Measurements from ENCODE around the gene KMT2B.

Gene KMT2B

DNA sequence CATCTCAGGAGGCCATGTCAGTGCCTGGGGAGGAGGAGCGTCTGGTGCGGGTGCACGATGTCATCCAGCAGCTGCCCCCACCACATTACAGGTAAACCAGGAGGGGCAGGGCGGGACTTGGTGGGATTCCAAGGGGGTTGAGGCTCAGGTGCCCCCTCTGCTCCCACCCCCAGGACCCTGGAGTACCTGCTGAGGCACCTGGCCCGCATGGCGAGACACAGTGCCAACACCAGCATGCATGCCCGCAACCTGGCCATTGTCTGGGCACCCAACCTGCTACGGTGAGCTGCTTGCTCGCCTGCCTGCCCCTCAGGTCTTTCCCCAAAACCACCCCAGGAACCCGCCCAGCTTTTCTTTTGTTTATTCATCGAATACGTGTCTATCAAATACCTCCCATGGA lies 64.8 kb downstream of the KMT2B start:
- TF ChIP-seq SPI1 (IDR thresholded peaks at IDR 0.05; ENCODE audit: low read depth, low read length) (no peak), POLR2A (IDR thresholded peaks at IDR 0.05; ENCODE audit: low read depth, low read length) (no peak), PAX5 (IDR thresholded peaks at IDR 0.05; ENCODE audit: insufficient read depth, low read length, severe bottlenecking) (no peak), POLR2AphosphoS5 (IDR thresholded peaks at IDR 0.05; ENCODE audit: low read depth, low read length) (no peak), TAF1 (IDR thresholded peaks at IDR 0.05; ENCODE audit: low read depth, low read length) (no peak), POU2F2 (IDR thresholded peaks at IDR 0.05; ENCODE audit: low read depth, low read length) (no peak)
- DNase-seq (ENCODE audit: insufficient read length, low spot score) (no peak), FAIRE-seq (no peak)

DNA sequence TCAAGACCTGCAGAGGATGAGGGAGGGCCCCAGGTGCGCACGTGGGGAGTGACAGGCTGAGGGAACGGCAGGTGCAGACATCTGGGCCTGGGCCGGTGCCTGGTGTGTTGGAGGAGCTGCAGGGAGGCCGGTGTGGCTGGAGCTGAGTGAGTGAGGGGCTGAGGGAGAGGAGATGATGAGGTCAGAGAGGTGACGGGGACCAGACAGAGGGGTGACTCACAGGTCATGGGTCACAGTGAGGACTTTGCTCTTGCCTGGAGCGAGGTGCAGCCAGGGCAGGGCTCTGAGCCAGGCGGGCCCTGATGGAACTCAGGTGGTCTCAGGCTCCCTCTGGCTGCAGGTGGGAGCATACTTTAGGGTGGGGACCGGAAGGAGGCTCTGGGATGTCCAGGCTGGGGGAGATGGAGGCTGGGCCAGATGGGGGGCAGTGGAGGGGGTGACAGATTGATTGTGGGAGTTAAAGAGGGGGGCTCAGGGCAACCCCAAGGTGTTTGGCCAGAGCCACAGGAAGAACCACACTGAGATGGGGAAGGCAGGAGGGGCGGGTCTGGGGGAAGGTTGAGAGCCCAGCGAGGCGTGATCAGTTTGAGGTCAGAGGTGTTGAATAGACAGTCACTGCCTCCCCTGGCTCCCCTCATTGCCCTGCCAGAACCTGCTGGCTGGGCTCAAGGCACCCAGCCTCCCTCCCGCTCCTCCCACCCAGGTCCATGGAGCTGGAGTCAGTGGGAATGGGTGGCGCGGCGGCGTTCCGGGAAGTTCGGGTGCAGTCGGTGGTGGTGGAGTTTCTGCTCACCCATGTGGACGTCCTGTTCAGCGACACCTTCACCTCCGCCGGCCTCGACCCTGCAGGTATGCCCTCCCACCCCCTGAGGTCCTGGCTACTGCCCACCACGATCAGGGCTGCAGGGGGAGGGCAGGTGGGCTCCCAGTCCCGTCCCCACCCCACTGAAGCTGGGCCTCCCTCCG lies 65.9 kb downstream of the KMT2B start:
- TF ChIP-seq POU2F2 (IDR thresholded peaks at IDR 0.05; ENCODE audit: low read depth, low read length) (no peak), POLR2A (IDR thresholded peaks at IDR 0.05; ENCODE audit: low read depth, low read length) (no peak), POLR2AphosphoS5 (IDR thresholded peaks at IDR 0.05; ENCODE audit: low read depth, low read length) (no peak), TAF1 (IDR thresholded peaks at IDR 0.05; ENCODE audit: low read depth, low read length) (no peak), SPI1 (IDR thresholded peaks at IDR 0.05; ENCODE audit: low read depth, low read length) (no peak), PAX5 (IDR thresholded peaks at IDR 0.05; ENCODE audit: insufficient read depth, low read length, severe bottlenecking) (no peak)
- DNase-seq (ENCODE audit: insufficient read length, low spot score) (no peak), FAIRE-seq (no peak)

DNA sequence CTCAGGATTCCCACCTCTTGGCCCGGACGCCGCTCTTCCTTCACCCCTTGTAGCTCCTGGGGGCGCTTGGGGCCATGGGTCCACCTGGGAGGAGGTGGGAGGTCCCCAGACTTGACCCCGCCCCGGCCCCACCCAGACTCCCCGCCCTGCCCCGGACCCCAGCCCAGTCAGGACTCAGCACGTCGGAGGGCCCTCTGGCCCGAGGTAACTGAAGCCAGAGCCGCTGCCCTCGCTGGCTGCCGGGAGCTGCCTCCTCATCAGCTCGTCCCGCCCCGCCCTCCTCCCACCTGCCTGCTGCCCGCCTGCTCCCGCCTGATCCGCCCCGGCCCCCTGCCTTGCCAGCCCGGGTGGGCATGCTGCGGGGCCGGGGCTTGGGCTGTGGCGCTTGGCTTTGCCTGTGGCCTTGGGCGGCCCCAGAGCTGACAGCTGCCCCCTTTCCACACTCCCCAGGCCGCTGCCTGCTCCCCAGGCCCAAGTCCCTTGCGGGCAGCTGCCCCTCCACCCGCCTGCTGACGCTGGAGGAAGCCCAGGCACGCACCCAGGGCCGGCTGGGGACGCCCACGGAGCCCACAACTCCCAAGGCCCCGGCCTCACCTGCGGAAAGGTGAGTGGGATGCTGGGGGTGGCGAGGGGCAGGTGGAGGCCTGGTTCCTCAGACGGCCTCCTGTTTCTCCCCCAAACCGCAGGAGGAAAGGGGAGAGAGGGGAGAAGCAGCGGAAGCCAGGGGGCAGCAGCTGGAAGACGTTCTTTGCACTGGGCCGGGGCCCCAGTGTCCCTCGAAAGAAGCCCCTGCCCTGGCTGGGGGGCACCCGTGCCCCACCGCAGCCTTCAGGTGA lies 66.9 kb downstream of the KMT2B start:
- DNase-seq (ENCODE audit: insufficient read length, low spot score) (no peak), FAIRE-seq (no peak)
- TF ChIP-seq PAX5 (IDR thresholded peaks at IDR 0.05; ENCODE audit: insufficient read depth, low read length, severe bottlenecking) (no peak), TAF1 (IDR thresholded peaks at IDR 0.05; ENCODE audit: low read depth, low read length) (no peak), POLR2A (IDR thresholded peaks at IDR 0.05; ENCODE audit: low read depth, low read length) (no peak), POLR2AphosphoS5 (IDR thresholded peaks at IDR 0.05; ENCODE audit: low read depth, low read length) (no peak), POU2F2 (IDR thresholded peaks at IDR 0.05; ENCODE audit: low read depth, low read length) (no peak), SPI1 (IDR thresholded peaks at IDR 0.05; ENCODE audit: low read depth, low read length) (no peak)

DNA sequence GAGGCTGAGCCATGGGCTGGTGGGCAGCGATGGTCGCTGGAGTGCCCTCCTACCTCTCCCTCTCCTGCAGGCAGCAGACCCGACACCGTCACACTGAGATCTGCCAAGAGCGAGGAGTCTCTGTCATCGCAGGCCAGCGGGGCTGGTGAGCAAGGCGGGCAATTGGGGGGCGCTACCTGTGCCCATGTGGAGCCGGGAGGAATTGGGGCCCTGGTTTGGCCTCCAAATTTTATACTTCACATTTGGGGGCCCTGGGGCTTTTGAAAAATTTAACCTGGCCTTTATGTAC lies 67.5 kb downstream of the KMT2B start:
- FAIRE-seq (no peak), DNase-seq (ENCODE audit: insufficient read length, low spot score) (no peak)
- TF ChIP-seq TAF1 (IDR thresholded peaks at IDR 0.05; ENCODE audit: low read depth, low read length), result no peak
- no peak for TF ChIP-seq POU2F2 (IDR thresholded peaks at IDR 0.05; ENCODE audit: low read depth, low read length)

DNA sequence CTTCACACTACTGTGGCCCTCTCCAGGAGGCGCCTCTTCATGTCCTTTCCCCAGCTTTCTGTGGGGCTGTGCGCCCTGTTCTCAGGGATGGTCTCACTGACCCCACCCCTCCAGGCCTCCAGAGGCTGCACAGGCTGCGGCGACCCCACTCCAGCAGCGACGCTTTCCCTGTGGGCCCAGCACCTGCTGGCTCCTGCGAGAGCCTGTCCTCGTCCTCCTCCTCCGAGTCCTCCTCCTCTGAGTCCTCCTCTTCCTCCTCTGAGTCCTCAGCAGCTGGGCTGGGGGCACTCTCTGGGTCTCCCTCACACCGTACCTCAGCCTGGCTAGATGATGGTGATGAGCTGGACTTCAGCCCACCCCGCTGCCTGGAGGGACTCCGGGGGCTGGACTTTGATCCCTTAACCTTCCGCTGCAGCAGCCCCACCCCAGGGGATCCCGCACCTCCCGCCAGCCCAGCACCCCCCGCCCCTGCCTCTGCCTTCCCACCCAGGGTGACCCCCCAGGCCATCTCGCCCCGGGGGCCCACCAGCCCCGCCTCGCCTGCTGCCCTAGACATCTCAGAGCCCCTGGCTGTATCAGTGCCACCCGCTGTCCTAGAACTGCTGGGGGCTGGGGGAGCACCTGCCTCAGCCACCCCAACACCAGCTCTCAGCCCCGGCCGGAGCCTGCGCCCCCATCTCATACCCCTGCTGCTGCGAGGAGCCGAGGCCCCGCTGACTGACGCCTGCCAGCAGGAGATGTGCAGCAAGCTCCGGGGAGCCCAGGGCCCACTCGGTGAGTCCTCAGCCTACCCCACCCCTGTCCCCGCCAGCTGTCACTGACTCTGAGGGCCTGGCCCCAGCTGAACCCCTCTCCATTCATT lies 68.7 kb downstream of the KMT2B start:
- TF ChIP-seq SPI1 (IDR thresholded peaks at IDR 0.05; ENCODE audit: low read depth, low read length), result no peak
- no peak for TF ChIP-seq TAF1 (IDR thresholded peaks at IDR 0.05; ENCODE audit: low read depth, low read length)
- TF ChIP-seq PAX5 (IDR thresholded peaks at IDR 0.05; ENCODE audit: insufficient read depth, low read length, severe bottlenecking), result no peak
- no peak for TF ChIP-seq POU2F2 (IDR thresholded peaks at IDR 0.05; ENCODE audit: low read depth, low read length)
- FAIRE-seq, result no peak
- DNase-seq (ENCODE audit: insufficient read length, low spot score), result no peak

DNA sequence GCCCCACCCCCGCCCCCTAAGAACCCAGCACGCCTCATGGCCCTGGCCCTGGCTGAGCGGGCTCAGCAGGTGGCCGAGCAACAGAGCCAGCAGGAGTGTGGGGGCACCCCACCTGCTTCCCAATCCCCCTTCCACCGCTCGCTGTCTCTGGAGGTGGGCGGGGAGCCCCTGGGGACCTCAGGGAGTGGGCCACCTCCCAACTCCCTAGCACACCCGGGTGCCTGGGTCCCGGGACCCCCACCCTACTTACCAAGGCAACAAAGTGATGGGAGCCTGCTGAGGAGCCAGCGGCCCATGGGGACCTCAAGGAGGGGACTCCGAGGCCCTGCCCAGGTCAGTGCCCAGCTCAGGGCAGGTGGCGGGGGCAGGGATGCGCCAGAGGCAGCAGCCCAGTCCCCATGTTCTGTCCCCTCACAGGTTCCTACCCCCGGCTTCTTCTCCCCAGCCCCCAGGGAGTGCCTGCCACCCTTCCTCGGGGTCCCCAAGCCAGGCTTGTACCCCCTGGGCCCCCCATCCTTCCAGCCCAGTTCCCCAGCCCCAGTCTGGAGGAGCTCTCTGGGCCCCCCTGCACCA lies 69.5 kb downstream of the KMT2B start:
- DNase-seq (ENCODE audit: insufficient read length, low spot score) (no peak), FAIRE-seq (no peak)
- TF ChIP-seq POU2F2 (IDR thresholded peaks at IDR 0.05; ENCODE audit: low read depth, low read length) (no peak), TAF1 (IDR thresholded peaks at IDR 0.05; ENCODE audit: low read depth, low read length) (no peak), SPI1 (IDR thresholded peaks at IDR 0.05; ENCODE audit: low read depth, low read length) (no peak), PAX5 (IDR thresholded peaks at IDR 0.05; ENCODE audit: insufficient read depth, low read length, severe bottlenecking) (no peak), POLR2AphosphoS5 (IDR thresholded peaks at IDR 0.05; ENCODE audit: low read depth, low read length) (no peak), POLR2A (IDR thresholded peaks at IDR 0.05; ENCODE audit: low read depth, low read length) (no peak)

Measured in GM12891 (cell line).